Natural killer cell (primary cell): ENCODE results near the gene PSD4. TPM values are rescaled to one million over a fixed set of nuclear protein-coding genes. Genes with fewer than 3 reads are reported as not detected.

Experiments
- ATAC-seq, 3 donors: fragments of 150-1000 bp in 2 of 3; fragments of 200-7000 bp in 1 of 3; cut with Tn5 transposase; 1 replicate in 1 of 3; 2 replicates in 2 of 3; pipeline ENCODE4 v1.10.0; 2021; ENCODE audit warnings: mild to moderate bottlenecking in 2 of 3, moderate library complexity in 2 of 3
- DNase-seq, 2 donors: peaks; one replicate each; pipeline versions ENCODE4 v3.0.0 to v3.0.0-alpha.2; 2013 to 2021; ENCODE audit warnings: mixed read lengths in 1 of 2
- H3K27ac ChIP-seq: one replicate; pipeline ENCODE4 v1.5.1; 2013; ENCODE audit warnings: mild to moderate bottlenecking, low read length
- H3K27me3 ChIP-seq: one replicate; pipeline ENCODE4 v1.6.1; 2013; ENCODE audit warnings: low read length; ENCODE audit not compliant: control insufficient read depth, insufficient read depth
- H3K36me3 ChIP-seq: one replicate; pipeline ENCODE4 v1.6.1; 2013; ENCODE audit warnings: low read length; ENCODE audit not compliant: control insufficient read depth, insufficient read depth
- H3K4me1 ChIP-seq: one replicate; pipeline ENCODE4 v1.6.1; 2013; ENCODE audit warnings: low read length; ENCODE audit not compliant: control insufficient read depth, insufficient read depth
- H3K4me3 ChIP-seq: one replicate; pipeline ENCODE4 v1.5.1; 2013; ENCODE audit warnings: low read length
- H3K9me3 ChIP-seq: one replicate; pipeline ENCODE4 v1.6.1; 2013; ENCODE audit warnings: low read length; ENCODE audit not compliant: control insufficient read depth, insufficient read depth
- H3K27ac Mint-ChIP-seq, 2 donors: one replicate each; pipeline ENCODE4 v1.8.0; 2022; ENCODE audit warnings: mild to moderate bottlenecking in 2 of 2, mixed read lengths in 2 of 2, moderate library complexity in 1 of 2
- H3K27me3 Mint-ChIP-seq, 2 donors: one replicate each; pipeline ENCODE4 v1.8.0; 2022; ENCODE audit warnings: low read depth in 2 of 2, mixed read lengths in 2 of 2
- H3K36me3 Mint-ChIP-seq: one replicate; pipeline ENCODE4 v1.8.0; 2022; ENCODE audit warnings: mixed read lengths
- H3K4me1 Mint-ChIP-seq, 2 donors: one replicate each; pipeline ENCODE4 v1.8.0; 2022; ENCODE audit warnings: mixed read lengths in 2 of 2
- H3K4me3 Mint-ChIP-seq: one replicate; pipeline ENCODE4 v1.8.0; 2022; ENCODE audit warnings: mild to moderate bottlenecking, moderate library complexity, mixed read lengths
- H3K9me3 Mint-ChIP-seq, 2 donors: one replicate each; pipeline ENCODE4 v1.8.0; 2022; ENCODE audit warnings: mixed read lengths in 2 of 2
- CTCF ChIP-seq: fragments of 200-600 bp; IDR thresholded peaks from one replicate; pipeline ENCODE4 v1.8.0; 2022; ENCODE audit warnings: antibody characterized with exemption
- whole genome bisulfite sequencing: methylation state at CpG from one replicate; pipeline ENCODE4 v1.1.7; 2013; ENCODE audit warnings: missing lambda C conversion rate; ENCODE audit not compliant: insufficient coverage; 5-methylcytosine and 5-hydroxymethylcytosine counted together
- intact Hi-C: fragments of 100-400 bp; cut with micrococcal nuclease; formaldehyde crosslinking; loops from one replicate; pipeline ENCODE4 v1.14.2; 2022
- total RNA-seq, 4 donors: library from RNA; stranded (reverse); fragments of 120-200 nt in 1 of 4; gene quantifications; one replicate each; pipeline versions ENCODE4 v1.2.3 to v1.2.4, GENCODE V29; 2013 to 2022

PSD4 gene
- total RNA-seq, 3 donors from 2014 or later (not counting 1 experiment from before 2014, with no cell fraction given): 280 to 347 (median 340) TPM

GRCh38 chr2:113181258-113182051, 7.7 kb downstream of the PSD4 start:
- DNase-seq (peak in 1 of 2 donors; percentile 51), ATAC-seq (peak in 2 of 3 donors; percentile 29 to 34)
- Mint-ChIP-seq H3K27ac (peak overlapping the region; percentile 85 to 91), H3K4me1 (peaks cover 82 to 95% of the 10 kb centered on the region in 2 donors), H3K27me3 (no peaks in the 10 kb centered on the region), H3K9me3 (no peaks in the 10 kb centered on the region), H3K4me3 (peak overlapping the region; percentile 82), H3K36me3 (no peaks in the 10 kb centered on the region)
- Histone ChIP-seq H3K36me3 (peaks cover 66% of the 10 kb centered on the region), H3K9me3 (no peaks in the 10 kb centered on the region), H3K4me3 (no peak overlapping the region), H3K27me3 (no peaks in the 10 kb centered on the region), H3K4me1 (peaks cover 98% of the 10 kb centered on the region), H3K27ac (peak overlapping the region; percentile 34)
- TF ChIP-seq CTCF: no peak
- WGBS: 16% methylated on average over 8 of the region's 8 CpGs
- intact Hi-C loops: no loop called here

- DNase-seq: no peak
- Mint-ChIP-seq H3K4me3 (no peak overlapping the region), H3K27me3 (no peaks in the 10 kb centered on the region), H3K9me3 (no peaks in the 10 kb centered on the region), H3K36me3 (peaks cover 3% of the 10 kb centered on the region), H3K27ac (peak overlapping the region; percentile 82 to 91), H3K4me1 (peaks cover 78 to 93% of the 10 kb centered on the region in 2 donors)
- peaks cover 68% of the 10 kb centered on the region for H3K36me3 ChIP-seq
- ATAC-seq: no peak
- H3K4me1 ChIP-seq: peaks cover 93% of the 10 kb centered on the region
- 94% methylated on average over 15 of the region's 15 CpGs for WGBS
- H3K4me3 ChIP-seq: no peak overlapping the region
- no peak overlapping the region for H3K27ac ChIP-seq
- H3K9me3 ChIP-seq: no peaks in the 10 kb centered on the region
- no peak for TF ChIP-seq CTCF
- no peaks in the 10 kb centered on the region for H3K27me3 ChIP-seq
- intact Hi-C loops: no loop called here
These were observed 8.9 kb downstream of the PSD4 start for GRCh38 chr2:113182471-113183260.

GRCh38 chr2:113183264-113183663, 9.5 kb downstream of the PSD4 start:
- peak overlapping the region; percentile 62 for H3K4me3 Mint-ChIP-seq
- no peak for TF ChIP-seq CTCF
- H3K27me3 Mint-ChIP-seq: no peaks in the 10 kb centered on the region
- H3K27ac ChIP-seq: no peak overlapping the region
- intact Hi-C loops: no loop called here
- H3K9me3 ChIP-seq: no peaks in the 10 kb centered on the region
- peaks cover 71% of the 10 kb centered on the region for H3K36me3 ChIP-seq
- peaks cover 87% of the 10 kb centered on the region for H3K4me1 ChIP-seq
- H3K36me3 Mint-ChIP-seq: peaks cover 7% of the 10 kb centered on the region
- H3K4me3 ChIP-seq: no peak overlapping the region
- 96% methylated on average over 8 of the region's 8 CpGs for WGBS
- H3K9me3 Mint-ChIP-seq: no peaks in the 10 kb centered on the region
- H3K4me1 Mint-ChIP-seq: peaks cover 78 to 93% of the 10 kb centered on the region in 2 donors
- H3K27me3 ChIP-seq: no peaks in the 10 kb centered on the region
- DNase-seq (no peak), ATAC-seq (no peak)
- peak overlapping the region; percentile 82 to 91 for H3K27ac Mint-ChIP-seq
